H1 (cell line): ENCODE results near the gene MED10. TPM values are rescaled to one million over a fixed set of nuclear protein-coding genes. Genes with fewer than 3 reads are reported as not detected.

ENCODE experiments used
- CTCF ChIA-PET: fragments of 300-600 bp; sonication (Branson Sonifier 250); formaldehyde crosslinking; loops from one replicate; lab custom pipeline; 2021; ENCODE audit not compliant: partially characterized antibody; lab: Charles Lee
- POLR2A ChIA-PET: fragments of 300-600 bp; sonication (Branson Sonifier 250); formaldehyde crosslinking; loops from one replicate; lab custom pipeline; 2021; ENCODE audit warnings: inconsistent platforms; ENCODE audit not compliant: partially characterized antibody; lab: Charles Lee
- DNase-seq, 2 experiments: peaks; one replicate each; pipeline versions ENCODE4 v3.0.0 to v3.0.0-alpha.2; 2010 to 2022; ENCODE audit warnings: low spot score in 2 of 2, low read depth in 1 of 2, mixed read lengths in 1 of 2
- FAIRE-seq: peaks from 2 replicates; lab custom pipeline; 2011; peaks lifted over from hg19 to GRCh38; lab: Jason Lieb, UNC
- H2AFZ ChIP-seq: 2 replicates; pipeline ENCODE4 v1.8.1; 2012; ENCODE audit warnings: low read length, inconsistent platforms
- H2AK5ac ChIP-seq: 2 replicates; pipeline ENCODE4 v1.6.1; 2013; ENCODE audit warnings: low read depth, low read length
- H2BK120ac ChIP-seq: replicated peaks from 2 replicates; pipeline ENCODE3; 2013; ENCODE audit warnings: low read depth, low read length, inconsistent platforms
- H2BK12ac ChIP-seq: 2 replicates; pipeline ENCODE4 v1.6.1; 2013; ENCODE audit warnings: low read depth, low read length
- H2BK15ac ChIP-seq: 2 replicates; pipeline ENCODE4 v1.6.1; 2013; ENCODE audit warnings: low read length
- H2BK20ac ChIP-seq: 2 replicates; pipeline ENCODE4 v1.6.1; 2013; ENCODE audit warnings: low read length
- H2BK5ac ChIP-seq: 2 replicates; pipeline ENCODE4 v1.6.1; 2013; ENCODE audit warnings: low read depth, low read length
- H3K14ac ChIP-seq: 2 replicates; pipeline ENCODE4 v1.6.1; 2013; ENCODE audit warnings: inconsistent platforms; ENCODE audit not compliant: insufficient read length
- H3K18ac ChIP-seq: 2 replicates; pipeline ENCODE4 v1.6.1; 2013; ENCODE audit warnings: low read length; ENCODE audit errors: extremely low read depth
- H3K23ac ChIP-seq: 2 replicates; pipeline ENCODE4 v1.6.1; 2013; ENCODE audit warnings: inconsistent platforms; ENCODE audit not compliant: insufficient read length
- H3K23me2 ChIP-seq: 2 replicates; pipeline ENCODE4 v1.6.1; 2013; ENCODE audit warnings: low read depth, low read length
- H3K27ac ChIP-seq: 2 replicates; pipeline ENCODE4 v1.6.1; 2011; ENCODE audit warnings: low read depth, low read length, inconsistent platforms
- H3K27me3 ChIP-seq, 4 experiments: replicated peaks in 1 of 4; 1 replicate in 1 of 4; 2 replicates in 3 of 4; pipeline versions ENCODE4 v1.6.1 to v1.8.1; 2011 to 2013; ENCODE audit warnings: low read length in 3 of 4, mild to moderate bottlenecking in 3 of 4, inconsistent platforms in 2 of 4, mixed read lengths in 2 of 4, moderate library complexity in 1 of 4; ENCODE audit not compliant: control insufficient read depth in 3 of 4, insufficient read depth in 3 of 4; ENCODE audit errors: extremely low read depth in 1 of 4
- H3K36me3 ChIP-seq, 4 experiments: 2 replicates each; pipeline versions ENCODE4 v1.6.1 to v1.8.1; 2011 to 2013; ENCODE audit warnings: mild to moderate bottlenecking in 4 of 4, low read length in 3 of 4, moderate library complexity in 2 of 4, control low read depth in 1 of 4, inconsistent platforms in 1 of 4; ENCODE audit not compliant: insufficient read depth in 4 of 4, control insufficient read depth in 2 of 4
- H3K4ac ChIP-seq: replicated peaks from 2 replicates; pipeline ENCODE3; 2013; ENCODE audit warnings: low read length, low read depth, mixed read lengths, inconsistent platforms; ENCODE audit not compliant: insufficient read length
- H3K4me1 ChIP-seq, 4 experiments: replicated peaks in 1 of 4; 1 replicate in 1 of 4; 2 replicates in 3 of 4; pipeline versions ENCODE4 v1.6.1 to v1.8.1; 2011 to 2013; ENCODE audit warnings: low read length in 3 of 4, inconsistent platforms in 2 of 4, mixed read lengths in 1 of 4; ENCODE audit not compliant: insufficient read depth in 4 of 4, control insufficient read depth in 3 of 4
- H3K4me2 ChIP-seq, 2 experiments: 2 replicates each; pipeline versions ENCODE4 v1.6.1 to v1.8.1; 2011 to 2013; ENCODE audit warnings: low read depth in 2 of 2, low read length in 2 of 2, control low read depth in 1 of 2, inconsistent platforms in 1 of 2, mild to moderate bottlenecking in 1 of 2; ENCODE audit not compliant: insufficient read depth in 1 of 2
- H3K4me3 ChIP-seq, 4 experiments: fragments of 200-600, 300-600 bp in 1 of 4; sonication (generic), shearing (Covaris generic), sonication (Bioruptor Twin) in 1 of 4; 2 replicates each; pipeline versions ENCODE4 v1.5.1 to v1.8.1; 2011 to 2016; ENCODE audit warnings: low read length in 4 of 4, low read depth in 3 of 4, control low read depth in 2 of 4, inconsistent platforms in 2 of 4, mild to moderate bottlenecking in 2 of 4, mixed read lengths in 1 of 4, moderate library complexity in 1 of 4; ENCODE audit not compliant: insufficient read depth in 2 of 4; ENCODE audit errors: extremely low read depth in 1 of 4
- H3K56ac ChIP-seq: replicated peaks from 2 replicates; pipeline ENCODE3; 2013; ENCODE audit warnings: low read depth, mild to moderate bottlenecking, mixed read lengths, low read length, inconsistent platforms; ENCODE audit not compliant: insufficient read length
- H3K79me1 ChIP-seq: 2 replicates; pipeline ENCODE4 v1.6.1; 2013; ENCODE audit warnings: low read depth, low read length, control low read depth
- H3K79me2 ChIP-seq, 2 experiments: 2 replicates each; pipeline versions ENCODE4 v1.6.1 to v1.8.1; 2012 to 2013; ENCODE audit warnings: low read length in 2 of 2, mild to moderate bottlenecking in 2 of 2, inconsistent platforms in 1 of 2; ENCODE audit not compliant: insufficient read depth in 2 of 2, control insufficient read depth in 1 of 2
- H3K9ac ChIP-seq, 4 experiments: replicated peaks in 1 of 4; 1 replicate in 1 of 4; 2 replicates in 3 of 4; pipeline versions ENCODE4 v1.6.1 to v1.8.1; 2011 to 2013; ENCODE audit warnings: low read depth in 3 of 4, low read length in 3 of 4, control low read depth in 2 of 4, mild to moderate bottlenecking in 2 of 4, moderate library complexity in 2 of 4, inconsistent platforms in 1 of 4; ENCODE audit errors: extremely low read depth in 1 of 4
- H3K9me3 ChIP-seq, 2 experiments: 2 replicates each; pipeline versions ENCODE4 v1.6.1 to v1.8.1; 2012 to 2013; ENCODE audit warnings: mild to moderate bottlenecking in 2 of 2, moderate library complexity in 2 of 2, control low read depth in 1 of 2, inconsistent platforms in 1 of 2, low read depth in 1 of 2, low read length in 1 of 2, mixed read lengths in 1 of 2; ENCODE audit not compliant: insufficient read depth in 2 of 2
- H4K20me1 ChIP-seq, 2 experiments: replicated peaks in 1 of 2; 2 replicates each; pipeline versions ENCODE3 to v1.8.1; 2011 to 2013; ENCODE audit warnings: inconsistent platforms in 2 of 2, low read length in 2 of 2, mild to moderate bottlenecking in 1 of 2; ENCODE audit not compliant: insufficient read depth in 2 of 2, control insufficient read depth in 1 of 2
- H4K5ac ChIP-seq: 2 replicates; pipeline ENCODE4 v1.6.1; 2013; ENCODE audit warnings: low read length, low read depth, mixed read lengths, inconsistent platforms; ENCODE audit not compliant: insufficient read length
- H4K8ac ChIP-seq: 2 replicates; pipeline ENCODE4 v1.8.0; 2013; ENCODE audit warnings: mild to moderate bottlenecking, moderate library complexity, low read length, inconsistent platforms; ENCODE audit not compliant: insufficient read depth; ENCODE audit errors: extremely low read depth
- H4K91ac ChIP-seq: replicated peaks from 2 replicates; pipeline ENCODE3; 2013; ENCODE audit warnings: low read length, mixed read lengths, inconsistent platforms; ENCODE audit not compliant: insufficient read length
- CHD2 ChIP-seq: IDR thresholded peaks from 2 replicates; pipeline ENCODE4 v1.6.1; 2012; ENCODE audit warnings: low read length, improper control_type of control experiment
- RXRA ChIP-seq: IDR thresholded peaks from 2 replicates; pipeline ENCODE4 v1.6.1; 2011; ENCODE audit warnings: low read depth, mild to moderate bottlenecking, low read length, moderate library complexity; ENCODE audit not compliant: insufficient read depth
- WGBS, 2 experiments: shearing (Covaris generic) in 1 of 2; methylation state at CpG; one replicate each; pipeline versions ENCODE4 v1.1.6 to v1.1.7; 2013 to 2015; ENCODE audit warnings: low lambda C conversion rate in 2 of 2, mixed read lengths in 2 of 2, inconsistent platforms in 1 of 2, low coverage in 1 of 2, missing lambda C conversion rate in 1 of 2; ENCODE audit not compliant: insufficient replicate concordance in 2 of 2, insufficient coverage in 1 of 2, insufficient read length in 1 of 2; ENCODE audit errors: extremely low coverage in 1 of 2, missing lambda C conversion rate in 1 of 2; 5-methylcytosine and 5-hydroxymethylcytosine counted together
- polyA plus RNA-seq, 7 experiments: library from polyadenylated mRNA; depleted of rRNA in 3 of 7; stranded (reverse) in 5 of 7; unstranded in 2 of 7; fragments of >200 nt in 5 of 7; fragments of 200-250 nt in 2 of 7; gene quantifications; 1 replicate in 5 of 7; 2 replicates in 1 of 7; 4 replicates in 1 of 7; pipeline versions ENCODE4 v1.2.1 to v1.2.3, GENCODE V29; 2011 to 2013; ENCODE audit warnings: missing spikeins in 2 of 7, mixed read lengths in 2 of 7
- total RNA-seq: library from RNA; stranded (reverse); fragmentation: NEBNext Ultra II Directional; extraction: Animal tissue kit (Norgen Biotek cat#: 25700); gene quantifications from 2 replicates; pipeline ENCODE4 v1.2.1, GENCODE V29; 2021

The MED10 gene
- total and polyA plus RNA-seq, 2 of the 8 experiments (the other 6 are each of a cell fraction or from before 2014, with no cell fraction given): 20.1 to 23.2 TPM

DNA sequence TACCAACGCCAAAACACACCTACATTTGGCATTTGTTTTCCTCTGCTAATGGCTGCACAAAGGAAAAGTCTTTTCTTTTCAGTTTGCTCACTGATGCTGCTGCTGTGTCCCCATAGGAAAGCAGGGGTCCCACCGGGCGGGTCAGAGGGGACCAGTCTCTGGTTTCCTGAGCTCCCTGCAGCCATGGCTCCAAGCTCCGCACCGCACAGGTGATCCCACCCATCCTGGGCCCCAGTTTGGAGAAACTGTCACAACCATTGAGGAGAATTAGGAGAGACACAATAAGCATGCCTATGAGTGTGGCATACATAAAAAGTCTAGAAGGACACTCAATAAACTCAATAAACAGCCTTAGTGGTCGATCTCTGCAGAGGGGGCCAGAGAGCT lies 19.9 kb downstream of the MED10 start:
- CTCF ChIA-PET: no interaction called here

More for the DNA sequence above, 19.9 kb downstream of the MED10 start:
- H3K9ac ChIP-seq: no peak overlapping the region
- no peaks in the 10 kb centered on the region for H3K23me2 ChIP-seq
- H4K20me1 ChIP-seq: no peaks in the 10 kb centered on the region
- no peak overlapping the region for H3K14ac ChIP-seq
- H2BK5ac ChIP-seq: no peak overlapping the region
- no peak for DNase-seq
- no peak overlapping the region for H3K23ac ChIP-seq
- H3K27me3 ChIP-seq: no peaks in the 10 kb centered on the region
- H2BK12ac ChIP-seq: no peak overlapping the region
- H3K4me2 ChIP-seq: no peak overlapping the region
- H3K79me1 ChIP-seq: no peaks in the 10 kb centered on the region
- H2BK20ac ChIP-seq: no peak overlapping the region
- H2AFZ ChIP-seq: no peak overlapping the region
- no peak overlapping the region for H3K4ac ChIP-seq
- H2BK120ac ChIP-seq: no peak overlapping the region
- H4K8ac ChIP-seq: no peak overlapping the region
- no peak for FAIRE-seq
- H3K18ac ChIP-seq: no peak overlapping the region
- H2AK5ac ChIP-seq: no peak overlapping the region
- H3K36me3 ChIP-seq: no peaks in the 10 kb centered on the region
- WGBS, 2 experiments: 84% methylated on average over 6 of the region's 6 CpGs; no CpG with 5 or more reads in 1 of the 2 experiments
- no peaks in the 10 kb centered on the region for H3K79me2 ChIP-seq
- no peak overlapping the region for H2BK15ac ChIP-seq
- TF ChIP-seq RXRA (no peak), CHD2 (no peak)
- TF ChIP-seq, all 59 proteins: peak for 0
- Histone ChIP-seq H3K9me3 (no peaks in the 10 kb centered on the region), H3K27ac (no peak overlapping the region), H3K4me3 (no peak overlapping the region), H4K91ac (no peak overlapping the region), H4K5ac (no peak overlapping the region), H3K4me1 (peaks cover 0 to 5% (median 1%) of the 10 kb centered on the region in 4 experiments; a peak in 1 of 7 replicates), H3K56ac (no peak overlapping the region)
- POLR2A ChIA-PET: interaction anchor here (1.3 kb wide), 1 partner anchor 12 kb away, joined by 3 read pairs; no protein-coding TSS in a partner anchor
